Cardiac septum (tissue), 1 donor: Measurements from ENCODE around the gene IL1RAPL1. TPM values are rescaled to one million over a fixed set of nuclear protein-coding genes. Genes with fewer than 3 reads are reported as not detected.

ENCODE experiments used
- DNase-seq: peaks from one replicate; pipeline ENCODE4 v3.0.0-alpha.2; 2020; ENCODE audit warnings: low spot score
- intact Hi-C: fragments of 100-400 bp; cut with DNase I; formaldehyde crosslinking; loops from one replicate; pipeline ENCODE4 v1.14.0; 2022
- total RNA-seq: library from RNA; stranded (reverse); fragmentation: NEBNext Ultra II Directional; extraction: Animal tissue kit (Norgen Biotek cat#: 25700); gene quantifications from one replicate; pipeline ENCODE4 v1.2.1, GENCODE V29; 2021
- donor health status: DM: no; HTN: no; CAD: no.

Gene IL1RAPL1
- total RNA-seq, 1 donor from 2014 or later, result 0.73 TPM

DNA sequence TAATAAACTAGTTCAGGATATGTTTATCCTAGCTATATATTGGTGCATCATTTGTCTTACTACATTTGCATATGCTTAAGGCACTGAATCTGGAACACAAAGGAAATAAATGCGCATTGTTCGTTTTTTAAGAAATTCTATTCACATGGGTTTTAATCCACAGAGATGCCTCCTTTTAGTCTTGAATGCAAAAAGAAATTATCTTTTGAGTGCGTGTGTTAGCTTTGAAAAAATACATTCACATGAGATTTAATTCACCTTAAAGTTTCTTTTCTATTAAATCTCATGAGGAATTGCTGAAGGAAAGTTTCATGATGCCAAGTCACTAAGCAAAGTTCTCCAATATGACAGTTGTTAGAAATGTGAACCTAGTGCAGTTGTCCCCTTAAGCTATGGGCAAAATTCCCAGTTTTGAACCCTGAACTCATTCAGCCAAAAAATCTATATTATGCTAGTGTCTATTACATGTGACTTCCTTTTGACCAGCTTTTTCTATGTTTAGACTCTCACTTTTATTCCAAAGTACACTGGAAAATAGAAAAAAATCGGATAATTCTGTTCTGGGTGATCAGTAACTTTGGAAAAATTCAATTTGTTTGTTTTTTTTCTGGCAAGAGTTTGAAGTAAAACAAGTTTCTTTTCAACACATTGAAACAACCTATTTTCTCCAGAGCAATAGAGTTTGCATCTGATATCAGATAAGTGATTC lies 1201.9 kb downstream of the IL1RAPL1 start:
- intact Hi-C loops, result no loop called here
- no peak for DNase-seq

DNA sequence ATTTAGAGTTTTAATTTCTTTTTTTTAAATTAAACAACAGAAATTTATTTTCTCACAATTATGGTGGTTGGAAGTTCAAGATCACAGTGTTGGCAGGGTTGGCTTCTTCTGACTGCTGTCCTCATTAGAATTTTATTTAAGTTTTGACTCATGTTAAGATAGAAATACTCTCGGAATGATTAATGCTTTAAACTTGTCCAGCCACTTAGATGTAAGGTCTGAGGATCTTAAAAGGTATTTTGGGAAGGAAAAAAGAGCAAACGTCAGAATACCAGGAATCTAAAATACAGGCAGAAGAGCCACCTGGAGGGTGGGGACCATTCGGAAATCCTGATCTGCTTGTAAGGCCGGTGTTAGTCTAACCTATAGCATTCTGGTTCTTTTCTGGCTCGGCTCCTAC lies 1205.1 kb downstream of the IL1RAPL1 start:
- intact Hi-C loops, result no loop called here

GRCh38 chrX:29797156-29797555 lies 1209.9 kb downstream of the IL1RAPL1 start:
- no peak for DNase-seq
- intact Hi-C loops, result no loop called here

More for the DNA sequence above, 1205.1 kb downstream of the IL1RAPL1 start:
- no peak for DNase-seq

- intact Hi-C loops, result no loop called here
- DNase-seq, result no peak
Measured at GRCh38 chrX:29798469-29798868, 1211.2 kb downstream of the IL1RAPL1 start.

DNA sequence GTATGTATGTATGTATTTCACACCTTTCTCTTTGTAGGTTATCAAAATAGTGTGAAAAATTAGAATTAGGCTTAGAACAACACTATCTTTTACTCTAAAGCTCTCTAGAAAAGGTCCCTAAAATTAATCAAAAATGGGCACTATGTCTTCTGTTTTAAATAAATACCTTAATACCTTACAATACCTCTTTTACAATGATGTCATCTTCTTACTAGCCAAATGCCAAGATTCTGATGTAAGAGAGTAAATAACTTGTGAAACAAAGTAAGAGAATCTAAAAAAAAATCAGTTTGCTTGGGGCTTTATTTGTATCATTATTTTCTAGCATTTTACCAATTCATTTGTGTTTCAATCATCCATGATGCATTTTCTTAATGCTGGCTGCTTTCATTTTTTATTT lies 1225.9 kb downstream of the IL1RAPL1 start:
- intact Hi-C loops, result no loop called here
- no peak for DNase-seq

- intact Hi-C loops, result no loop called here
- no peak for DNase-seq
Measured at GRCh38 chrX:29824176-29824906, 1237.1 kb downstream of the IL1RAPL1 start.

DNA sequence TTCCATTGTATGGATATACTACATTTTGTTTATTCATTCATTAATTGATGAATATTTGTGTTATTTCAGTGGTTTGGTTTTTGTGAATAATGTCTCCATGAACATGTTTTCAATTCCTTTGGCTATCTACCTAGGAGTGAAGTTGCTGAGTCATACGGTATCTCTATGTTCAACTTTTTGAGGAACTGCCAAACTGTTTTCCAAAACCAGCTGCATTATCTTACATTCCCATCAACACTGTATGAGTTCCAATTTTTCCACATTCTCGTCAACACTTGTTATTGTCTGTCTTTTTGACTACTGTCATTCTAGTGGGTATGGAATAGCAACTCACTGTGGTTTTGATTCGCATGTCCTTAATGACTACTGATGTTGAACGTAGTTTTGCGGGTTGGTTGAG lies 1239.5 kb downstream of the IL1RAPL1 start:
- intact Hi-C loops, result no loop called here
- no peak for DNase-seq

- intact Hi-C loops, result no loop called here
- DNase-seq, result no peak
Measured at GRCh38 chrX:29834311-29834710, 1247.1 kb downstream of the IL1RAPL1 start.

GRCh38 chrX:29834764-29835163 lies 1247.5 kb downstream of the IL1RAPL1 start:
- intact Hi-C loops, result no loop called here
- no peak for DNase-seq

DNA sequence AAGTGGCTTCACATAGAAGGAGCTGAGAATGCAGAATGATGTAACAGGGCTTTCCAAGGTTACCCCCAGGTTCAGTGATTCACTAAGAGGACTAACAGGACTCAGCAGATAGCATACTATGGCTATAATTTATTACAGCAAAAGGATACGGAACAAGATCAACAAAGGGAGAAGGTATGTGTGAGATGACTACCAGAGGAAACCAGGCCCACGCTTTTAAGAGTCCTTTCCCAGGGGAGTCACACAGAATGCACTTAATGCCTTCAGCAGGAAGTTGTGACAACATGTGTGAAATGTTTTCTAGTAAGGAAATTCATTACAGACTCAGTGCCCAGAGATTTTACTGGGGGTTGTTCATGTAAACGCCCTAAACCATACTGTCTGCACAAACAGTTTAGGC lies 1254.5 kb downstream of the IL1RAPL1 start:
- intact Hi-C loops, result no loop called here

DNA sequence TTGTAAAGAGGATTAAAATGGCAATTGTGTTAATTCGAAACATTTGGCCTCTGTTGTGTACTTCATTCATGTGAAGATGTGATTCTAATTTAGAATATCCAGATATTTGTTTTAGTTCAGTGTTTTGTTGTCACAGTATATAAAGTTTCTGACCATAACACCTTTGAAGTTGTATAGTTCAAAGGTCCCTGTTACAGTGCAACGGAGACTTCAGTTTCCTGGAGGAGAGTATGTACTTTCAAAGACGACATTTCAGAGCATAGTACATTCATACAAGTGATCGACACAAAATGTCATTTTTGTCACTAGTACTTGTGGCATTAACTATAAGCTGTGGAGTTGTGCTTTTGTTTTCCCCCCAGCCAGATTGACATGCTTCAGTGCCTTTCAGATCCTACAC lies 1255.3 kb downstream of the IL1RAPL1 start:
- no peak for DNase-seq
- intact Hi-C loops, result no loop called here

More for the DNA sequence above, 1254.5 kb downstream of the IL1RAPL1 start:
- DNase-seq, result no peak

- intact Hi-C loops, result no loop called here
Measured at GRCh38 chrX:29851857-29852605, 1264.8 kb downstream of the IL1RAPL1 start.

DNA sequence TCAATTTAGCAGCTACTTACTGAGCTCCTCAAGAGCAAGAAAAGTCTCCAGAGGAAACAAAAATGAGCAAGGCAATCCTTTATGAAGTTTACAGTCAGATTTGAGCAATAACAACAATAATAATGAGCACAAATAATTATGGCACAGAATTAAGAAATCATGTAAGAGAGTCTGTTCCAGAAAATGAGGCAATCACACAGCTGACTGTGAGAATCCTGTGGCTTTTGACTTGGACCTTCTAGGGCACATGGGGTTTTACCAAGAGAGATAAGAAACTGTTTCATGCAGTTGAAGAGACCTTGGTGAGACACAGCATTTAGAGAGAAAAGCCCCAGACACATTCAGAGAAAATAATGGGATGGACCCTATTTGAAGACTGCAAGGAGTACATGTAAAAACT lies 1265.5 kb downstream of the IL1RAPL1 start:
- intact Hi-C loops, result no loop called here
- DNase-seq, result no peak

More at GRCh38 chrX:29851857-29852605, 1264.8 kb downstream of the IL1RAPL1 start:
- no peak for DNase-seq

GRCh38 chrX:29858714-29859113 lies 1271.5 kb downstream of the IL1RAPL1 start:
- intact Hi-C loops, result no loop called here
- DNase-seq, result no peak

DNA sequence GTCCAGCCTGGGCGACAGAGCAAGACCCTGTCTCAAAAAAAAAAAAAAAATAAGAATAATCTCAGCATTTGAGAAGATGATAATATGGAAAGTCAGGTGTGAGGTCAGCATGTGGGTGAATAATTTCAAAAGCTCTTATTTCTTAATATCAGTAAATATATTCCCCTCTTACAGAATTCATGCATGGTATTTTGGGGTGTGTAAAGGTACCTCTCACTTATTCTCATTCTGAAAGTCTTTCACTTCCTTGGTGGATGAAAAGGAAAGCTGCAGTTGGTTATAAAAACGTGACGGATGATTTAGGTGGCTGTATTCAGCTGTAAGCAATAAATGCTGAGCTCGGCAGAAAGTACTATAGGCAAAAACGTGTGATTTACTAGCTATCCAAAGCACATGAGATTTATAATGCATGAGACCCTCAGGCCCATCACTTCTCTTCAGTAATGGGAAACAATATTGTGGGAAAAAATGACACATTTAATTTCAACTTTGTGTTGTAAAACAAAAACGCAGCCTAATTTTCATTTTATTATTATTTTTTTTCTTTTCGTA lies 1275.0 kb downstream of the IL1RAPL1 start:
- intact Hi-C loops, result no loop called here
- no peak for DNase-seq

GRCh38 chrX:29867971-29868370 lies 1280.7 kb downstream of the IL1RAPL1 start:
- no peak for DNase-seq
- intact Hi-C loops, result no loop called here

DNA sequence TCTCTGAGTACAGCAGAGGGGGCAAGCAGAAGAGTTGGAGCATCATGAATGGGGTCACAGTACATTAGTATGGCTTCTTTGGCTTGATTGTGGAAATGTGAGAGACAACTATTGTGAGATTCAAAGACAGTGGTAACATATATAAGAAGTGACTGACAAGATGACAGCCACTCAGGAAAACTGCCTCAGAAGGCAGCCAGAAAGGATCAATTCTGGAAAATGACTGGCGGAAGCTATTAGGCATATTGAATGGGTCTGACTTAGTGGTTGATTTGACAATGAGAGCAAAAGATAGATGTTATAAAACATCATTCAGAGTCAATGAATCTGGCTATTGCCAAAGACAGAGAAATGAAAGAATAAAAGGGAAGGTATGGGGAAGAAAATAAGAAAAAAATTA lies 1282.6 kb downstream of the IL1RAPL1 start:
- intact Hi-C loops, result no loop called here
- no peak for DNase-seq

DNA sequence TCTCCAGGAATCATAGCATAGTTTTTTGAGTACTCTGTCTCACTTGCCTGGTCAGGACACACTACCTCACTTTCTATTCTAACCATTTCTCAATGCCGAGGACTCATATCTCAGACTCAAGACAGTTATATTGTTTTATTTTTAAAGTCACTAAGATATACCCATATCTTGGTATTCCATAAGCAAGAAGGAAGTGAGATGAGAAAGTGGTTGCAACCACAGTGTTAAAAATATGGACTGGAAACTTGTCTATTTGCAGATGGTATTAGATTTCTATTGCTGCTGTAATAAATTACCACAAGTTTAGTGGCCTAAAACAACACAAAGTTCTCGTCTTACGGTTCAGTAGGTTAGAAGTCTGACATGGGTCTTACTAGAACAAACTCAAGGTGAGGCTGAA lies 1283.4 kb downstream of the IL1RAPL1 start:
- DNase-seq, result no peak
- intact Hi-C loops, result no loop called here

DNA sequence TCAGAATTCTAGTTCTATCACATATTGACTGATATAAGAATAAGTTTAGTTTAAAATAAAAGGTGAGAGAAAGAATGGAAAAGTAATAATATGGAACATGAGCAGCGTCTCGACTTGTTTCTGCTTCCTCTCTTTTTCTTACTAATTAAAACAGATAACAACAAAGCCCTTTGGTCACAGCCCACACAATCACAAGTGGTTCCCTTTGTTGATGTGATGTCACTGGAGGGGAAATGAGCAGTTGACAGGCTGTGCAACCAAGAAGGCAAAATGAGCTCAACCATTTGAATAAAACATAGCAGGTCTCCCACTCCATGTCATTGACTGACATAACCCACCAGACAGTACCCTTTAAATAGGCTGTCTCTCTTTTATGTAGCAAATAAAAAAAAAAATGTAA lies 1285.6 kb downstream of the IL1RAPL1 start:
- intact Hi-C loops, result no loop called here
- DNase-seq, result no peak

- DNase-seq, result no peak
- intact Hi-C loops, result no loop called here
Measured at GRCh38 chrX:29876733-29877132, 1289.5 kb downstream of the IL1RAPL1 start.
